ENCODE measurements around the gene LRRN4.

- TF ChIP-seq SMC3 (conservative IDR thresholded peaks at IDR 0.05; ENCODE audit: poor library complexity) (no peak), EZH2 (IDR thresholded peaks at IDR 0.05; ENCODE audit: borderline replicate concordance, insufficient read depth, low read length, poor library complexity, severe bottlenecking) (no peak), CTCF (IDR thresholded peaks at IDR 0.05; ENCODE audit: poor library complexity, severe bottlenecking) (no peak), POLR2AphosphoS5 (IDR thresholded peaks at IDR 0.05) (no peak), EP300 (conservative IDR thresholded peaks at IDR 0.05; ENCODE audit: poor library complexity, severe bottlenecking) (no peak), RAD21 (conservative IDR thresholded peaks at IDR 0.05) (no peak), MXI1 (conservative IDR thresholded peaks at IDR 0.05; ENCODE audit: poor library complexity, severe bottlenecking) (no peak)
- TF ChIP-seq, protein P1, sequence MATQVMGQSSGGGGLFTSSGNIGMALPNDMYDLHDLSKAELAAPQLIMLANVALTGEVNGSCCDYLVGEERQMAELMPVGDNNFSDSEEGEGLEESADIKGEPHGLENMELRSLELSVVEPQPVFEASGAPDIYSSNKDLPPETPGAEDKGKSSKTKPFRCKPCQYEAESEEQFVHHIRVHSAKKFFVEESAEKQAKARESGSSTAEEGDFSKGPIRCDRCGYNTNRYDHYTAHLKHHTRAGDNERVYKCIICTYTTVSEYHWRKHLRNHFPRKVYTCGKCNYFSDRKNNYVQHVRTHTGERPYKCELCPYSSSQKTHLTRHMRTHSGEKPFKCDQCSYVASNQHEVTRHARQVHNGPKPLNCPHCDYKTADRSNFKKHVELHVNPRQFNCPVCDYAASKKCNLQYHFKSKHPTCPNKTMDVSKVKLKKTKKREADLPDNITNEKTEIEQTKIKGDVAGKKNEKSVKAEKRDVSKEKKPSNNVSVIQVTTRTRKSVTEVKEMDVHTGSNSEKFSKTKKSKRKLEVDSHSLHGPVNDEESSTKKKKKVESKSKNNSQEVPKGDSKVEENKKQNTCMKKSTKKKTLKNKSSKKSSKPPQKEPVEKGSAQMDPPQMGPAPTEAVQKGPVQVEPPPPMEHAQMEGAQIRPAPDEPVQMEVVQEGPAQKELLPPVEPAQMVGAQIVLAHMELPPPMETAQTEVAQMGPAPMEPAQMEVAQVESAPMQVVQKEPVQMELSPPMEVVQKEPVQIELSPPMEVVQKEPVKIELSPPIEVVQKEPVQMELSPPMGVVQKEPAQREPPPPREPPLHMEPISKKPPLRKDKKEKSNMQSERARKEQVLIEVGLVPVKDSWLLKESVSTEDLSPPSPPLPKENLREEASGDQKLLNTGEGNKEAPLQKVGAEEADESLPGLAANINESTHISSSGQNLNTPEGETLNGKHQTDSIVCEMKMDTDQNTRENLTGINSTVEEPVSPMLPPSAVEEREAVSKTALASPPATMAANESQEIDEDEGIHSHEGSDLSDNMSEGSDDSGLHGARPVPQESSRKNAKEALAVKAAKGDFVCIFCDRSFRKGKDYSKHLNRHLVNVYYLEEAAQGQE (IDR thresholded peaks at IDR 0.05; ENCODE audit: borderline replicate concordance): no peak
Measured at GRCh38 chr20:6075428-6076219, 21.8 kb upstream of the LRRN4 start.

All from neural cell (in vitro differentiated cells).